HepG2 (cell line): ENCODE results near the gene CHCHD5. TPM values are rescaled to one million over a fixed set of nuclear protein-coding genes. Genes with fewer than 3 reads are reported as not detected.

Experiments used
- ATAC-seq: fragments of 200-7000 bp; cut with Tn5 transposase; 3 replicates; pipeline ENCODE4 v1.9.1; 2020; ENCODE audit warnings: mild to moderate bottlenecking, moderate library complexity
- BruUV-seq: library from RNA; stranded (reverse); fragments of 400-500 nt; replicated peaks from 2 replicates; lab custom pipeline; 2021; lab: Mats Ljungman, UMichigan
- CTCF ChIA-PET: fragments of 300-600 bp; formaldehyde crosslinking; extraction: SDS; loops from one replicate; lab custom pipeline; 2021; ENCODE audit warnings: low total read pairs, inconsistent platforms, low intra/inter-chr PET ratio; lab: Yijun Ruan, JAX
- POLR2A ChIA-PET: fragments of 350-600 bp; sonication (Branson Sonifier 250); formaldehyde crosslinking; loops from one replicate; lab custom pipeline; 2020; ENCODE audit warnings: antibody characterized with exemption, inconsistent platforms; lab: Yijun Ruan, JAX
- DNase-seq: peaks from one replicate; pipeline ENCODE4 v3.0.0-alpha.2; 2015; ENCODE audit warnings: low spot score
- FAIRE-seq: peaks from 3 replicates; lab custom pipeline; 2011; peaks lifted over from hg19 to GRCh38; lab: Jason Lieb, UNC
- H2AFZ ChIP-seq: one replicate; pipeline ENCODE4 v1.6.1; 2011; ENCODE audit warnings: low read length, inconsistent platforms
- H3K27ac ChIP-seq: fragments of 300-600 bp; 3 replicates; pipeline ENCODE4 v1.8.0; 2011; ENCODE audit warnings: mixed run types, mild to moderate bottlenecking, mixed read lengths, low read length, inconsistent platforms; ENCODE audit not compliant: insufficient read depth; ENCODE audit errors: extremely low read length
- H3K27me3 ChIP-seq, 2 experiments: fragments of 200-600 bp in 1 of 2; 2 replicates in 1 of 2; 3 replicates in 1 of 2; pipeline versions ENCODE4 v1.6.0 to v1.8.0; 2011; ENCODE audit warnings: low read length in 2 of 2, mild to moderate bottlenecking in 2 of 2, moderate library complexity in 2 of 2, inconsistent platforms in 1 of 2; ENCODE audit not compliant: insufficient read depth in 2 of 2, control insufficient read depth in 1 of 2
- H3K36me3 ChIP-seq, 2 experiments: fragments of 200-600 bp in 1 of 2; replicated peaks in 1 of 2; 2 replicates in 1 of 2; 3 replicates in 1 of 2; pipeline versions ENCODE4 v1.5.1 to v1.8.0; 2011; ENCODE audit warnings: low read length in 2 of 2, inconsistent platforms in 1 of 2; ENCODE audit not compliant: insufficient read depth in 2 of 2, control insufficient read depth in 1 of 2
- H3K4me1 ChIP-seq: 2 replicates; pipeline ENCODE4 v1.5.1; 2012; ENCODE audit warnings: low read length, inconsistent platforms; ENCODE audit not compliant: insufficient read depth
- H3K4me2 ChIP-seq: 2 replicates; pipeline ENCODE4 v1.6.0; 2011; ENCODE audit warnings: low read depth, low read length, inconsistent platforms
- H3K4me3 ChIP-seq, 3 experiments: fragments of 200-600 bp in 1 of 3; sonication (generic), shearing (Covaris generic) in 1 of 3; replicated peaks in 1 of 3; 2 replicates each; pipeline ENCODE4 v1.5.1; 2011 to 2016; ENCODE audit warnings: low read length in 3 of 3, inconsistent platforms in 2 of 3, low read depth in 2 of 3, mild to moderate bottlenecking in 2 of 3, control low read depth in 1 of 3, mixed read lengths in 1 of 3; ENCODE audit not compliant: insufficient read depth in 1 of 3
- H3K79me2 ChIP-seq: one replicate; pipeline ENCODE4 v1.6.1; 2011; ENCODE audit warnings: low read length, inconsistent platforms; ENCODE audit not compliant: insufficient read depth
- H3K9ac ChIP-seq: 2 replicates; pipeline ENCODE4 v1.6.0; 2011; ENCODE audit warnings: mild to moderate bottlenecking, low read depth, low read length, inconsistent platforms; ENCODE audit not compliant: insufficient read depth
- H3K9me3 ChIP-seq: 2 replicates; pipeline ENCODE4 v1.5.1; 2012; ENCODE audit warnings: mild to moderate bottlenecking, low read length
- H4K20me1 ChIP-seq: 2 replicates; pipeline ENCODE4 v1.6.0; 2011; ENCODE audit warnings: inconsistent platforms, mild to moderate bottlenecking, low read length, moderate library complexity; ENCODE audit not compliant: insufficient read depth
- CC2D1A ChIP-seq: sonication (generic); formaldehyde crosslinking; IDR thresholded peaks from 2 replicates; pipeline ENCODE4 v1.8.1; 2023; ENCODE audit warnings: mild to moderate bottlenecking, missing genetic modification reagents
- FLYWCH1 ChIP-seq: sonication (generic); formaldehyde crosslinking; IDR thresholded peaks from 2 replicates; pipeline ENCODE4 v1.8.1; 2023; ENCODE audit warnings: mild to moderate bottlenecking, missing genetic modification reagents
- PCBP1 ChIP-seq: fragments of 200-400 bp; formaldehyde crosslinking; IDR thresholded peaks from 2 replicates; pipeline ENCODE4 v1.6.1; 2017; ENCODE audit warnings: mild to moderate bottlenecking, low read depth, low read length, borderline replicate concordance
- SIX1 ChIP-seq: sonication (generic); formaldehyde crosslinking; IDR thresholded peaks from 2 replicates; pipeline ENCODE4 v1.4.0; 2020; ENCODE audit warnings: missing genetic modification reagents, borderline replicate concordance
- SMC3 ChIP-seq: IDR thresholded peaks from 2 replicates; pipeline ENCODE4 v1.6.1; 2011; ENCODE audit warnings: low read length, improper control_type of control experiment
- THAP9 ChIP-seq: sonication (generic); formaldehyde crosslinking; IDR thresholded peaks from 2 replicates; pipeline ENCODE4; 2020; ENCODE audit warnings: missing genetic modification reagents, mild to moderate bottlenecking, borderline replicate concordance
- ZC3H13 ChIP-seq: sonication (generic); formaldehyde crosslinking; IDR thresholded peaks from 2 replicates; pipeline ENCODE4 v1.8.1; 2023; ENCODE audit warnings: mild to moderate bottlenecking, missing genetic modification reagents, moderate library complexity
- ZFYVE20 ChIP-seq: sonication (generic); formaldehyde crosslinking; IDR thresholded peaks from 2 replicates; pipeline ENCODE4 v1.8.0; 2023; ENCODE audit warnings: low read depth, mild to moderate bottlenecking, moderate library complexity, missing genetic modification reagents, borderline replicate concordance
- ZNF296 ChIP-seq: sonication (generic); formaldehyde crosslinking; conservative IDR thresholded peaks from 2 replicates; pipeline ENCODE4 v1.5.0; 2020; ENCODE audit warnings: mild to moderate bottlenecking, missing genetic modification reagents
- ZNF337 ChIP-seq: sonication (generic); formaldehyde crosslinking; IDR thresholded peaks from 2 replicates; pipeline ENCODE4 v1.5.1; 2020; ENCODE audit warnings: missing genetic modification reagents, low read depth, mild to moderate bottlenecking, borderline replicate concordance
- ZNF484 ChIP-seq: sonication (generic); formaldehyde crosslinking; IDR thresholded peaks from 2 replicates; pipeline ENCODE4 v1.5.1; 2020; ENCODE audit warnings: mild to moderate bottlenecking, low read depth, missing genetic modification reagents, borderline replicate concordance
- ZNF768 ChIP-seq: sonication (generic); formaldehyde crosslinking; IDR thresholded peaks from 2 replicates; pipeline ENCODE4 v1.4.0; 2020; ENCODE audit warnings: missing genetic modification reagents
- ZSCAN29 ChIP-seq: sonication (generic); formaldehyde crosslinking; conservative IDR thresholded peaks from 2 replicates; pipeline ENCODE4 v1.4.0; 2020; ENCODE audit warnings: mild to moderate bottlenecking, missing genetic modification reagents
- WGBS: methylation state at CpG from one replicate; pipeline ENCODE4 v1.1.6; 2017; ENCODE audit warnings: low lambda C conversion rate; 5-methylcytosine and 5-hydroxymethylcytosine counted together
- in situ Hi-C: cut with HindIII; loops from 2 replicates; pipeline ENCODE4 v1.10.0; 2017; ENCODE audit warnings: low pct_unique_long_range_greater_than_20kb; ENCODE audit not compliant: extremely low pct_ligation_motif_present
- intact Hi-C: fragments of 100-400 bp; cut with micrococcal nuclease; formaldehyde crosslinking; loops from one replicate; pipeline ENCODE4 v1.10.0; 2022; ENCODE audit not compliant: unreplicated experiment
- polyA plus RNA-seq, 8 experiments: library from polyadenylated mRNA; depleted of rRNA in 3 of 8; stranded (reverse) in 7 of 8; unstranded in 1 of 8; fragments of >200 nt; fragmentation: Illumina TruSeq in 4 of 8; extraction: Trizol in 4 of 8; gene quantifications; 2 replicates each; pipeline versions ENCODE4 v1.2.1 to v1.2.3, GENCODE V29; 2011 to 2016; ENCODE audit warnings: low read depth in 4 of 8, missing spikeins in 1 of 8, mixed read lengths in 1 of 8; ENCODE audit not compliant: insufficient read depth in 1 of 8
- total RNA-seq, 5 experiments: library from RNA; depleted of rRNA; stranded (reverse); fragments of >200 nt; fragmentation: Illumina TruSeq; extraction: Trizol; gene quantifications; 2 replicates each; pipeline ENCODE4 v1.2.3, GENCODE V29; 2016; ENCODE audit warnings: low read depth in 1 of 5
- TF ChIP-seq, protein P1 (sequence below): sonication (generic); formaldehyde crosslinking; IDR thresholded peaks from 2 replicates; pipeline ENCODE4 v1.4.0; 2020; ENCODE audit warnings: missing genetic modification reagents
- TF ChIP-seq, protein P2 (sequence below): sonication (generic); formaldehyde crosslinking; IDR thresholded peaks from 2 replicates; pipeline ENCODE4 v1.4.0; 2020; ENCODE audit warnings: mild to moderate bottlenecking, low read depth, missing genetic modification reagents
- TF ChIP-seq, protein P3 (sequence below): sonication (generic); formaldehyde crosslinking; IDR thresholded peaks from 2 replicates; pipeline ENCODE4 v1.8.0; 2022; ENCODE audit warnings: mild to moderate bottlenecking, missing genetic modification reagents, moderate library complexity
- TF ChIP-seq, protein P4 (sequence below): sonication (generic); formaldehyde crosslinking; IDR thresholded peaks from 2 replicates; pipeline ENCODE4 v1.8.1; 2023; ENCODE audit warnings: mild to moderate bottlenecking, missing genetic modification reagents

CHCHD5 gene
- total and polyA plus RNA-seq, 2 of the 13 experiments (the other 11 are each of a cell fraction or from before 2014, with no cell fraction given): 19.0 to 23.9 TPM

GRCh38 chr2:112534826-112535225 is 49.6 kb upstream of the CHCHD5 start:
- CTCF ChIA-PET: no interaction called here
- no peak overlapping the region for H3K27ac ChIP-seq
- no peak for TF ChIP-seq ZNF296 (CRISPR knock-in tag)
- TF ChIP-seq ZNF337 (CRISPR knock-in tag): no peak
- TF ChIP-seq, protein P1, sequence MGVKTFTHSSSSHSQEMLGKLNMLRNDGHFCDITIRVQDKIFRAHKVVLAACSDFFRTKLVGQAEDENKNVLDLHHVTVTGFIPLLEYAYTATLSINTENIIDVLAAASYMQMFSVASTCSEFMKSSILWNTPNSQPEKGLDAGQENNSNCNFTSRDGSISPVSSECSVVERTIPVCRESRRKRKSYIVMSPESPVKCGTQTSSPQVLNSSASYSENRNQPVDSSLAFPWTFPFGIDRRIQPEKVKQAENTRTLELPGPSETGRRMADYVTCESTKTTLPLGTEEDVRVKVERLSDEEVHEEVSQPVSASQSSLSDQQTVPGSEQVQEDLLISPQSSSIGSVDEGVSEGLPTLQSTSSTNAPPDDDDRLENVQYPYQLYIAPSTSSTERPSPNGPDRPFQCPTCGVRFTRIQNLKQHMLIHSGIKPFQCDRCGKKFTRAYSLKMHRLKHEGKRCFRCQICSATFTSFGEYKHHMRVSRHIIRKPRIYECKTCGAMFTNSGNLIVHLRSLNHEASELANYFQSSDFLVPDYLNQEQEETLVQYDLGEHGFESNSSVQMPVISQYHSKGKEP (CRISPR knock-in tag): no peak
- no peak for TF ChIP-seq ZNF484 (CRISPR knock-in tag)
- no peak for TF ChIP-seq THAP9
- TF ChIP-seq ZSCAN29 (CRISPR knock-in tag): no peak
- TF ChIP-seq, protein P2, sequence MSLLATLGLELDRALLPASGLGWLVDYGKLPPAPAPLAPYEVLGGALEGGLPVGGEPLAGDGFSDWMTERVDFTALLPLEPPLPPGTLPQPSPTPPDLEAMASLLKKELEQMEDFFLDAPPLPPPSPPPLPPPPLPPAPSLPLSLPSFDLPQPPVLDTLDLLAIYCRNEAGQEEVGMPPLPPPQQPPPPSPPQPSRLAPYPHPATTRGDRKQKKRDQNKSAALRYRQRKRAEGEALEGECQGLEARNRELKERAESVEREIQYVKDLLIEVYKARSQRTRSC (CRISPR knock-in tag): no peak
- TF ChIP-seq CC2D1A (CRISPR knock-in tag): no peak
- TF ChIP-seq ZNF768 (CRISPR knock-in tag): no peak
- TF ChIP-seq ZFYVE20 (CRISPR knock-in tag): no peak
- no peak for TF ChIP-seq SIX1 (CRISPR knock-in tag)
- TF ChIP-seq FLYWCH1 (CRISPR knock-in tag): no peak
- TF ChIP-seq, protein P3, sequence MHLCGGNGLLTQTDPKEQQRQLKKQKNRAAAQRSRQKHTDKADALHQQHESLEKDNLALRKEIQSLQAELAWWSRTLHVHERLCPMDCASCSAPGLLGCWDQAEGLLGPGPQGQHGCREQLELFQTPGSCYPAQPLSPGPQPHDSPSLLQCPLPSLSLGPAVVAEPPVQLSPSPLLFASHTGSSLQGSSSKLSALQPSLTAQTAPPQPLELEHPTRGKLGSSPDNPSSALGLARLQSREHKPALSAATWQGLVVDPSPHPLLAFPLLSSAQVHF: no peak
- TF ChIP-seq, protein P4, sequence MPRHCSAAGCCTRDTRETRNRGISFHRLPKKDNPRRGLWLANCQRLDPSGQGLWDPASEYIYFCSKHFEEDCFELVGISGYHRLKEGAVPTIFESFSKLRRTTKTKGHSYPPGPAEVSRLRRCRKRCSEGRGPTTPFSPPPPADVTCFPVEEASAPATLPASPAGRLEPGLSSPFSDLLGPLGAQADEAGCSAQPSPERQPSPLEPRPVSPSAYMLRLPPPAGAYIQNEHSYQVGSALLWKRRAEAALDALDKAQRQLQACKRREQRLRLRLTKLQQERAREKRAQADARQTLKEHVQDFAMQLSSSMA: no peak
- no peak for TF ChIP-seq ZC3H13 (CRISPR knock-in tag)
- TF ChIP-seq SMC3: no peak
- no peak for TF ChIP-seq PCBP1

More at GRCh38 chr2:112534826-112535225, 49.6 kb upstream of the CHCHD5 start:
- in situ Hi-C loops: no loop called here
- H2AFZ ChIP-seq: no peak overlapping the region
- no peak overlapping the region for H3K4me2 ChIP-seq
- no peak for DNase-seq
- H3K9me3 ChIP-seq: no peaks in the 10 kb centered on the region
- 69% methylated on average over 1 of the region's 1 CpG for WGBS
- BruUV-seq: no TSS peak
- H3K9ac ChIP-seq: no peak overlapping the region
- no peak for ATAC-seq
- no peaks in the 10 kb centered on the region for H3K27me3 ChIP-seq
- FAIRE-seq: no peak
- no peak overlapping the region for H3K4me3 ChIP-seq
- H3K4me1 ChIP-seq: no peaks in the 10 kb centered on the region
- intact Hi-C loops: no loop called here
- H3K79me2 ChIP-seq: no peaks in the 10 kb centered on the region
- H4K20me1 ChIP-seq: no peaks in the 10 kb centered on the region
- POLR2A ChIA-PET: no interaction called here
- peaks cover 1 to 22% of the 10 kb centered on the region in 2 experiments for H3K36me3 ChIP-seq
